ENCODE results near the gene FGF18. TPM values are rescaled to one million over a fixed set of nuclear protein-coding genes. Genes with fewer than 3 reads are reported as not detected.

Gene FGF18
- total and polyA plus RNA-seq, 9 of the 15 experiments (the other 6 are each of a cell fraction or from before 2014, with no cell fraction given): 0.05 to 0.18 (median 0.11) TPM; not detected in 6

DNA sequence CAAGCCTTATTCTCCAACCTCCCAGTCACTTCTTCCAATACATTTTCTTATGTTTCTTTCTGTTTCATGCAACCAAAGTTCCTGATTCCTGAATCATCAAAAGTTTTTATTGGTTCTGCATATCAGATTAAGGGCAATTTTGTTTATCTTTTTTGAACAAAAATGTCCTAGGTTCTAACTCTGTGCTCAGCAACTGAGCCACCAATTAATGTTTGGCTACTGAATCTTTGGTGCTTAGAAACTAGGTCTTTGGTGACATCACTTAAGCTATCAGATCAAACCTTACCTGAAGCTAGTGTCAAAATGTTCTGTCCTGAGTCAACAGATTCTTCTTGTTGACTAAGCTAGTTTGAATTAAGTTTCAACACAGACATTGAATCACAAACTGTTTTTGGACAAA lies 56.1 kb downstream of the FGF18 start:
- no peak overlapping the region for H3K4me3 ChIP-seq
- H3K4me2 ChIP-seq (ENCODE audit: insufficient read depth, low read length): no peak overlapping the region
- in situ Hi-C loops (cut with MboI) (no loop called here), intact Hi-C loops (cut with micrococcal nuclease) (no loop called here)
- ChIA-PET POLR2A (no interaction called here), CTCF (ENCODE audit: low intra/inter-chr PET ratio) (no interaction called here)
- H3K9me3 ChIP-seq (replicated peaks; ENCODE audit: control insufficient read depth, insufficient read depth, low read depth, low read length): no peaks in the 10 kb centered on the region
- ATAC-seq (no peak), FAIRE-seq (no peak), DNase-seq (ENCODE audit: extremely low read depth in 1 of 4, low spot score in 3 of 4) (no peak)
- H3K27ac ChIP-seq (ENCODE audit: extremely low read depth, low read depth, low read length): no peak overlapping the region
- no peaks in the 10 kb centered on the region for H3K9me1 ChIP-seq (ENCODE audit: control insufficient read depth, insufficient read depth, low read length)
- H3K4me1 ChIP-seq (replicated peaks in 1 of 2; ENCODE audit: control insufficient read depth in 2 of 2, insufficient read depth in 2 of 2, low read length in 2 of 2): peaks cover 0 to 5% of the 10 kb centered on the region in 2 experiments; a peak in 3 of 5 replicates
- H3K79me2 ChIP-seq (ENCODE audit: control insufficient read depth, insufficient read depth, low read length): no peaks in the 10 kb centered on the region
- H2AFZ ChIP-seq (ENCODE audit: low read depth, low read length): no peak overlapping the region
- no peak overlapping the region for H3K9ac ChIP-seq (ENCODE audit: insufficient read depth in 1 of 2, low read depth in 2 of 2, low read length in 2 of 2)
- H3K27me3 ChIP-seq (ENCODE audit: control insufficient read depth in 2 of 2, insufficient read depth in 2 of 2, low read length in 2 of 2): peaks cover 0 to 16% of the 10 kb centered on the region in 2 experiments; a peak in 3 of 5 replicates
- no peak for TF ChIP-seq BRD4 (IDR thresholded peaks at IDR 0.05)
- no peak for TF ChIP-seq PHF21A (IDR thresholded peaks at IDR 0.05; ENCODE audit: borderline replicate concordance, low read depth)
- TF ChIP-seq, protein P1, sequence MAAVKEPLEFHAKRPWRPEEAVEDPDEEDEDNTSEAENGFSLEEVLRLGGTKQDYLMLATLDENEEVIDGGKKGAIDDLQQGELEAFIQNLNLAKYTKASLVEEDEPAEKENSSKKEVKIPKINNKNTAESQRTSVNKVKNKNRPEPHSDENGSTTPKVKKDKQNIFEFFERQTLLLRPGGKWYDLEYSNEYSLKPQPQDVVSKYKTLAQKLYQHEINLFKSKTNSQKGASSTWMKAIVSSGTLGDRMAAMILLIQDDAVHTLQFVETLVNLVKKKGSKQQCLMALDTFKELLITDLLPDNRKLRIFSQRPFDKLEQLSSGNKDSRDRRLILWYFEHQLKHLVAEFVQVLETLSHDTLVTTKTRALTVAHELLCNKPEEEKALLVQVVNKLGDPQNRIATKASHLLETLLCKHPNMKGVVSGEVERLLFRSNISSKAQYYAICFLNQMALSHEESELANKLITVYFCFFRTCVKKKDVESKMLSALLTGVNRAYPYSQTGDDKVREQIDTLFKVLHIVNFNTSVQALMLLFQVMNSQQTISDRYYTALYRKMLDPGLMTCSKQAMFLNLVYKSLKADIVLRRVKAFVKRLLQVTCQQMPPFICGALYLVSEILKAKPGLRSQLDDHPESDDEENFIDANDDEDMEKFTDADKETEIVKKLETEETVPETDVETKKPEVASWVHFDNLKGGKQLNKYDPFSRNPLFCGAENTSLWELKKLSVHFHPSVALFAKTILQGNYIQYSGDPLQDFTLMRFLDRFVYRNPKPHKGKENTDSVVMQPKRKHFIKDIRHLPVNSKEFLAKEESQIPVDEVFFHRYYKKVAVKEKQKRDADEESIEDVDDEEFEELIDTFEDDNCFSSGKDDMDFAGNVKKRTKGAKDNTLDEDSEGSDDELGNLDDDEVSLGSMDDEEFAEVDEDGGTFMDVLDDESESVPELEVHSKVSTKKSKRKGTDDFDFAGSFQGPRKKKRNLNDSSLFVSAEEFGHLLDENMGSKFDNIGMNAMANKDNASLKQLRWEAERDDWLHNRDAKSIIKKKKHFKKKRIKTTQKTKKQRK (IDR thresholded peaks at IDR 0.05; ENCODE audit: borderline replicate concordance, low read depth, low read length): no peak
- TF ChIP-seq ZNF444 (CRISPR knock-in tag; IDR thresholded peaks at IDR 0.05): no peak
- no peak for TF ChIP-seq PHB2 (IDR thresholded peaks at IDR 0.05; ENCODE audit: low read depth)
- no peak for TF ChIP-seq SP1 (CRISPR knock-in tag; IDR thresholded peaks at IDR 0.05)
- no peak for TF ChIP-seq RNF2 (IDR thresholded peaks at IDR 0.05)
- TF ChIP-seq HNRNPL (IDR thresholded peaks at IDR 0.05; ENCODE audit: low read depth, low read length): no peak
- TF ChIP-seq, protein P2, sequence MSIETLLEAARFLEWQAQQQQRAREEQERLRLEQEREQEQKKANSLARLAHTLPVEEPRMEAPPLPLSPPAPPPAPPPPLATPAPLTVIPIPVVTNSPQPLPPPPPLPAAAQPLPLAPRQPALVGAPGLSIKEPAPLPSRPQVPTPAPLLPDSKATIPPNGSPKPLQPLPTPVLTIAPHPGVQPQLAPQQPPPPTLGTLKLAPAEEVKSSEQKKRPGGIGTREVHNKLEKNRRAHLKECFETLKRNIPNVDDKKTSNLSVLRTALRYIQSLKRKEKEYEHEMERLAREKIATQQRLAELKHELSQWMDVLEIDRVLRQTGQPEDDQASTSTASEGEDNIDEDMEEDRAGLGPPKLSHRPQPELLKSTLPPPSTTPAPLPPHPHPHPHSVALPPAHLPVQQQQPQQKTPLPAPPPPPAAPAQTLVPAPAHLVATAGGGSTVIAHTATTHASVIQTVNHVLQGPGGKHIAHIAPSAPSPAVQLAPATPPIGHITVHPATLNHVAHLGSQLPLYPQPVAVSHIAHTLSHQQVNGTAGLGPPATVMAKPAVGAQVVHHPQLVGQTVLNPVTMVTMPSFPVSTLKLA (conservative IDR thresholded peaks at IDR 0.05): no peak
- no peak for TF ChIP-seq STAT5B (CRISPR knock-in tag; IDR thresholded peaks at IDR 0.05)
- TF ChIP-seq PRMT5 (CRISPR knock-in tag; IDR thresholded peaks at IDR 0.05): no peak
- no peak for TF ChIP-seq PURB (CRISPR knock-in tag; IDR thresholded peaks at IDR 0.05; ENCODE audit: low read depth)
- no peak for TF ChIP-seq RCOR1 (IDR thresholded peaks at IDR 0.05; ENCODE audit: borderline replicate concordance in 1 of 2, low read depth in 2 of 2, low read length in 2 of 2)
- TF ChIP-seq RBM25 (IDR thresholded peaks at IDR 0.05; ENCODE audit: low read depth, low read length, severe bottlenecking): no peak
- TF ChIP-seq NFIC (IDR thresholded peaks at IDR 0.05): no peak
- no peak for TF ChIP-seq SMARCA5 (IDR thresholded peaks at IDR 0.05)
- TF ChIP-seq MTA2 (IDR thresholded peaks at IDR 0.05; ENCODE audit: low read depth): no peak
- TF ChIP-seq CBX2 (IDR thresholded peaks at IDR 0.05; ENCODE audit: insufficient read depth, low read length, poor library complexity, severe bottlenecking): no peak
- TF ChIP-seq, protein P3, sequence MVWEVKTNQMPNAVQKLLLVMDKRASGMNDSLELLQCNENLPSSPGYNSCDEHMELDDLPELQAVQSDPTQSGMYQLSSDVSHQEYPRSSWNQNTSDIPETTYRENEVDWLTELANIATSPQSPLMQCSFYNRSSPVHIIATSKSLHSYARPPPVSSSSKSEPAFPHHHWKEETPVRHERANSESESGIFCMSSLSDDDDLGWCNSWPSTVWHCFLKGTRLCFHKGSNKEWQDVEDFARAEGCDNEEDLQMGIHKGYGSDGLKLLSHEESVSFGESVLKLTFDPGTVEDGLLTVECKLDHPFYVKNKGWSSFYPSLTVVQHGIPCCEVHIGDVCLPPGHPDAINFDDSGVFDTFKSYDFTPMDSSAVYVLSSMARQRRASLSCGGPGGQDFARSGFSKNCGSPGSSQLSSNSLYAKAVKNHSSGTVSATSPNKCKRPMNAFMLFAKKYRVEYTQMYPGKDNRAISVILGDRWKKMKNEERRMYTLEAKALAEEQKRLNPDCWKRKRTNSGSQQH (CRISPR knock-in tag; IDR thresholded peaks at IDR 0.05): no peak
- no peak for TF ChIP-seq ZNF589 (CRISPR knock-in tag; IDR thresholded peaks at IDR 0.05; ENCODE audit: low read depth)
- no TSS peak for BruUV-seq (replicated peaks)
- no peaks in the 10 kb centered on the region; the same call in 1 of the 2 replicates for H4K20me1 ChIP-seq (replicated peaks; ENCODE audit: control insufficient read depth, insufficient read depth, low read length)
- H3K36me3 ChIP-seq (ENCODE audit: control insufficient read depth, insufficient read depth, low read length): no peaks in the 10 kb centered on the region
